ENCODE results near the gene MUC2. TPM values are rescaled to one million over a fixed set of nuclear protein-coding genes. Genes with fewer than 3 reads are reported as not detected.

MUC2 gene
- total and polyA plus RNA-seq, 10 of the 15 experiments (the other 5 are each of a cell fraction or from before 2014, with no cell fraction given) = 0.23 TPM; not detected in 9

DNA sequence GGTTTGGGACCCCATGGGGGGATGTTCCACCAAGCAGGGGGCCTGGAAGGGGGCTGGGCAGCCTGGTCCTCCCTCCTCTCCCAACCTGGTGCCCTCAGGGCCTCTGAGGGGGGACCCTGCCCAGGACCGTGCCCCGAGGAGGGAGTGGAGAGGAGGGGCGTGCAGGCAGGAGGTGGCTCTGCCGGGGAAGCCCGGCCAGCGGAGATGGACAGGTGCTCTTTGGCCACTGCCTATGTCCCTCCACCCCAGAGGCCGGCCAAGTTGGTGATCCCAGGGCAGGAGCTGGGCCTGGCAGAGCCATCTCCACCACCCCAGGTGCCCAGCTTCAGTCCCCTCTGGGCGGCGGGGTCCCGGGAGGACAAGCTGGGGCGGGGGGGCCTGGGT, 2.4 kb downstream of the MUC2 start:
- DNase-seq (ENCODE audit: low read depth, low spot score) (no peak), FAIRE-seq (no peak), ATAC-seq (no peak)
- ChIA-PET SMC1A (ENCODE audit: uncharacterized antibody, unreplicated experiment) (no interaction called here), CTCF (no interaction called here), RAD21 (ENCODE audit: unreplicated experiment) (no interaction called here), POLR2A (no interaction called here)
- no peaks in the 10 kb centered on the region for H3K79me2 ChIP-seq (ENCODE audit: control insufficient read depth, insufficient read depth, low read length)
- TF ChIP-seq MTA2 (IDR thresholded peaks at IDR 0.05; ENCODE audit: low read depth) (no peak), RB1 (IDR thresholded peaks at IDR 0.05; ENCODE audit: borderline replicate concordance) (no peak), SUZ12 (IDR thresholded peaks at IDR 0.05; ENCODE audit: unreplicated experiment) (no peak), KDM1A (IDR thresholded peaks at IDR 0.05; ENCODE audit: borderline replicate concordance) (no peak), JUND (IDR thresholded peaks at IDR 0.05; ENCODE audit: low read depth, low read length) (no peak), TCF3 (IDR thresholded peaks at IDR 0.05; ENCODE audit: borderline replicate concordance, insufficient read depth, low read depth, low read length) (no peak), NFYA (IDR thresholded peaks at IDR 0.05; ENCODE audit: borderline replicate concordance, low read depth, low read length) (no peak), SP1 (IDR thresholded peaks at IDR 0.05; ENCODE audit: low read depth, low read length) (no peak), NR2C2 (IDR thresholded peaks at IDR 0.05; ENCODE audit: borderline replicate concordance, control insufficient read depth, insufficient read length, low read depth) (no peak), SMAD5 (IDR thresholded peaks at IDR 0.05; ENCODE audit: low read depth) (no peak)
- TF ChIP-seq, protein P1, sequence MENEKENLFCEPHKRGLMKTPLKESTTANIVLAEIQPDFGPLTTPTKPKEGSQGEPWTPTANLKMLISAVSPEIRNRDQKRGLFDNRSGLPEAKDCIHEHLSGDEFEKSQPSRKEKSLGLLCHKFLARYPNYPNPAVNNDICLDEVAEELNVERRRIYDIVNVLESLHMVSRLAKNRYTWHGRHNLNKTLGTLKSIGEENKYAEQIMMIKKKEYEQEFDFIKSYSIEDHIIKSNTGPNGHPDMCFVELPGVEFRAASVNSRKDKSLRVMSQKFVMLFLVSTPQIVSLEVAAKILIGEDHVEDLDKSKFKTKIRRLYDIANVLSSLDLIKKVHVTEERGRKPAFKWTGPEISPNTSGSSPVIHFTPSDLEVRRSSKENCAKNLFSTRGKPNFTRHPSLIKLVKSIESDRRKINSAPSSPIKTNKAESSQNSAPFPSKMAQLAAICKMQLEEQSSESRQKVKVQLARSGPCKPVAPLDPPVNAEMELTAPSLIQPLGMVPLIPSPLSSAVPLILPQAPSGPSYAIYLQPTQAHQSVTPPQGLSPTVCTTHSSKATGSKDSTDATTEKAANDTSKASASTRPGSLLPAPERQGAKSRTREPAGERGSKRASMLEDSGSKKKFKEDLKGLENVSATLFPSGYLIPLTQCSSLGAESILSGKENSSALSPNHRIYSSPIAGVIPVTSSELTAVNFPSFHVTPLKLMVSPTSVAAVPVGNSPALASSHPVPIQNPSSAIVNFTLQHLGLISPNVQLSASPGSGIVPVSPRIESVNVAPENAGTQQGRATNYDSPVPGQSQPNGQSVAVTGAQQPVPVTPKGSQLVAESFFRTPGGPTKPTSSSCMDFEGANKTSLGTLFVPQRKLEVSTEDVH (IDR thresholded peaks at IDR 0.05; ENCODE audit: low read depth, partially characterized antibody) = no peak
- no peak overlapping the region for H3K4me3 ChIP-seq
- intact Hi-C loops (cut with micrococcal nuclease; ENCODE audit: unreplicated experiment) (no loop called here), in situ Hi-C loops (cut with MboI) (no loop called here)
- no peaks in the 10 kb centered on the region for H3K4me1 ChIP-seq (ENCODE audit: control insufficient read depth, insufficient read depth, low read length)
- H3K4me2 ChIP-seq (ENCODE audit: control insufficient read depth, insufficient read depth) = no peak overlapping the region
- H3K27me3 ChIP-seq (replicated peaks in 1 of 2; ENCODE audit: control insufficient read depth in 2 of 2, insufficient read depth in 2 of 2, low read length in 1 of 2) = no peaks in the 10 kb centered on the region
- no peaks in the 10 kb centered on the region for H4K20me1 ChIP-seq (ENCODE audit: control insufficient read depth, insufficient read depth)
- H3K9me3 ChIP-seq (replicated peaks; ENCODE audit: control insufficient read depth, insufficient read depth, low read length) = no peaks in the 10 kb centered on the region; the same call in 2 of the 3 replicates
- 54% methylated on average over 11 of the region's 11 CpGs for WGBS (ENCODE audit: insufficient coverage, insufficient replicate concordance, low lambda C conversion rate, missing lambda C conversion rate)
- BruUV-seq (replicated peaks) = no TSS peak
- no peak overlapping the region for H3K9ac ChIP-seq (ENCODE audit: control insufficient read depth, insufficient read depth, low read length)
- no peaks in the 10 kb centered on the region for H3K36me3 ChIP-seq (ENCODE audit: control insufficient read depth in 2 of 2, insufficient read depth in 2 of 2, low read length in 1 of 2)
- H3K27ac ChIP-seq (ENCODE audit: control insufficient read depth, insufficient read depth) = no peak overlapping the region
- H2AFZ ChIP-seq (ENCODE audit: control insufficient read depth, low read depth, low read length) = no peak overlapping the region
